HepG2 (cell line): ENCODE measurements around the gene MYH15. TPM values are rescaled to one million over a fixed set of nuclear protein-coding genes. Genes with fewer than 3 reads are reported as not detected.

ENCODE experiments used
- ATAC-seq: fragments of 200-7000 bp; cut with Tn5 transposase; 3 replicates; pipeline ENCODE4 v1.9.1; 2020; ENCODE audit warnings: mild to moderate bottlenecking, moderate library complexity
- BruUV-seq: library from RNA; stranded (reverse); fragments of 400-500 nt; replicated peaks from 2 replicates; lab custom pipeline; 2021; lab: Mats Ljungman, UMichigan
- CTCF ChIA-PET: fragments of 300-600 bp; formaldehyde crosslinking; extraction: SDS; loops from one replicate; lab custom pipeline; 2021; ENCODE audit warnings: low total read pairs, inconsistent platforms, low intra/inter-chr PET ratio; lab: Yijun Ruan, JAX
- POLR2A ChIA-PET: fragments of 350-600 bp; sonication (Branson Sonifier 250); formaldehyde crosslinking; loops from one replicate; lab custom pipeline; 2020; ENCODE audit warnings: antibody characterized with exemption, inconsistent platforms; lab: Yijun Ruan, JAX
- DNase-seq: peaks from one replicate; pipeline ENCODE4 v3.0.0-alpha.2; 2015; ENCODE audit warnings: low spot score
- FAIRE-seq: peaks from 3 replicates; lab custom pipeline; 2011; peaks lifted over from hg19 to GRCh38; lab: Jason Lieb, UNC
- H2AFZ ChIP-seq: one replicate; pipeline ENCODE4 v1.6.1; 2011; ENCODE audit warnings: low read length, inconsistent platforms
- H3K27ac ChIP-seq: fragments of 300-600 bp; 3 replicates; pipeline ENCODE4 v1.8.0; 2011; ENCODE audit warnings: mixed run types, mild to moderate bottlenecking, mixed read lengths, low read length, inconsistent platforms; ENCODE audit not compliant: insufficient read depth; ENCODE audit errors: extremely low read length
- H3K27me3 ChIP-seq, 2 experiments: fragments of 200-600 bp in 1 of 2; 2 replicates in 1 of 2; 3 replicates in 1 of 2; pipeline versions ENCODE4 v1.6.0 to v1.8.0; 2011; ENCODE audit warnings: low read length in 2 of 2, mild to moderate bottlenecking in 2 of 2, moderate library complexity in 2 of 2, inconsistent platforms in 1 of 2; ENCODE audit not compliant: insufficient read depth in 2 of 2, control insufficient read depth in 1 of 2
- H3K36me3 ChIP-seq, 2 experiments: fragments of 200-600 bp in 1 of 2; replicated peaks in 1 of 2; 2 replicates in 1 of 2; 3 replicates in 1 of 2; pipeline versions ENCODE4 v1.5.1 to v1.8.0; 2011; ENCODE audit warnings: low read length in 2 of 2, inconsistent platforms in 1 of 2; ENCODE audit not compliant: insufficient read depth in 2 of 2, control insufficient read depth in 1 of 2
- H3K4me1 ChIP-seq: 2 replicates; pipeline ENCODE4 v1.5.1; 2012; ENCODE audit warnings: low read length, inconsistent platforms; ENCODE audit not compliant: insufficient read depth
- H3K4me2 ChIP-seq: 2 replicates; pipeline ENCODE4 v1.6.0; 2011; ENCODE audit warnings: low read depth, low read length, inconsistent platforms
- H3K4me3 ChIP-seq, 3 experiments: fragments of 200-600 bp in 1 of 3; sonication (generic), shearing (Covaris generic) in 1 of 3; replicated peaks in 1 of 3; 2 replicates each; pipeline ENCODE4 v1.5.1; 2011 to 2016; ENCODE audit warnings: low read length in 3 of 3, inconsistent platforms in 2 of 3, low read depth in 2 of 3, mild to moderate bottlenecking in 2 of 3, control low read depth in 1 of 3, mixed read lengths in 1 of 3; ENCODE audit not compliant: insufficient read depth in 1 of 3
- H3K79me2 ChIP-seq: one replicate; pipeline ENCODE4 v1.6.1; 2011; ENCODE audit warnings: low read length, inconsistent platforms; ENCODE audit not compliant: insufficient read depth
- H3K9ac ChIP-seq: 2 replicates; pipeline ENCODE4 v1.6.0; 2011; ENCODE audit warnings: mild to moderate bottlenecking, low read depth, low read length, inconsistent platforms; ENCODE audit not compliant: insufficient read depth
- H3K9me3 ChIP-seq: 2 replicates; pipeline ENCODE4 v1.5.1; 2012; ENCODE audit warnings: mild to moderate bottlenecking, low read length
- H4K20me1 ChIP-seq: 2 replicates; pipeline ENCODE4 v1.6.0; 2011; ENCODE audit warnings: inconsistent platforms, mild to moderate bottlenecking, low read length, moderate library complexity; ENCODE audit not compliant: insufficient read depth
- ADNP ChIP-seq: sonication (generic); formaldehyde crosslinking; IDR thresholded peaks from 2 replicates; pipeline ENCODE4 v1.4.0; 2020; ENCODE audit warnings: missing genetic modification reagents
- EZH2 ChIP-seq: conservative IDR thresholded peaks from 2 replicates; pipeline ENCODE4 v1.6.1; 2012; ENCODE audit warnings: mild to moderate bottlenecking, low read depth, low read length, moderate library complexity
- HNRNPUL1 ChIP-seq: fragments of 200-400 bp; formaldehyde crosslinking; IDR thresholded peaks from 2 replicates; pipeline ENCODE4 v1.6.1; 2017; ENCODE audit warnings: low read depth, mild to moderate bottlenecking, low read length, moderate library complexity
- HOXA3 ChIP-seq: sonication (generic); formaldehyde crosslinking; IDR thresholded peaks from 2 replicates; pipeline ENCODE4 v1.5.0; 2020; ENCODE audit warnings: missing genetic modification reagents
- MTF2 ChIP-seq: sonication (generic); formaldehyde crosslinking; IDR thresholded peaks from 2 replicates; pipeline ENCODE4 v1.5.0; 2020; ENCODE audit warnings: missing genetic modification reagents, borderline replicate concordance
- RBFOX2 ChIP-seq: fragments of 200-400 bp; formaldehyde crosslinking; IDR thresholded peaks from 2 replicates; pipeline ENCODE4 v1.6.1; 2017; ENCODE audit warnings: low read depth, mild to moderate bottlenecking, low read length
- ZBTB7A ChIP-seq: sonication (generic); formaldehyde crosslinking; IDR thresholded peaks from 2 replicates; pipeline ENCODE4 v1.8.0; 2022; ENCODE audit warnings: mild to moderate bottlenecking, missing genetic modification reagents
- ZFYVE20 ChIP-seq: sonication (generic); formaldehyde crosslinking; IDR thresholded peaks from 2 replicates; pipeline ENCODE4 v1.8.0; 2023; ENCODE audit warnings: low read depth, mild to moderate bottlenecking, moderate library complexity, missing genetic modification reagents, borderline replicate concordance
- ZNF101 ChIP-seq: sonication (generic); formaldehyde crosslinking; IDR thresholded peaks from 2 replicates; pipeline ENCODE4 v1.4.0; 2020; ENCODE audit warnings: mild to moderate bottlenecking, low read depth, missing genetic modification reagents, borderline replicate concordance
- ZNF232 ChIP-seq: sonication (generic); formaldehyde crosslinking; IDR thresholded peaks from 2 replicates; pipeline ENCODE4 v1.4.0; 2020; ENCODE audit warnings: missing genetic modification reagents, borderline replicate concordance
- ZNF30 ChIP-seq: sonication (generic); formaldehyde crosslinking; IDR thresholded peaks from 2 replicates; pipeline ENCODE4 v1.5.0; 2020; ENCODE audit warnings: mild to moderate bottlenecking, missing genetic modification reagents
- ZNF468 ChIP-seq: sonication (generic); formaldehyde crosslinking; IDR thresholded peaks from 2 replicates; pipeline ENCODE4 v1.8.0; 2022; ENCODE audit warnings: mild to moderate bottlenecking, moderate library complexity, missing genetic modification reagents
- ZNF572 ChIP-seq: sonication (generic); formaldehyde crosslinking; IDR thresholded peaks from 2 replicates; pipeline ENCODE4 v1.5.1; 2020; ENCODE audit warnings: mild to moderate bottlenecking, missing genetic modification reagents
- ZSCAN21 ChIP-seq: sonication (generic); formaldehyde crosslinking; IDR thresholded peaks from 2 replicates; pipeline ENCODE4 v1.8.0; 2022; ENCODE audit warnings: mild to moderate bottlenecking, missing genetic modification reagents, moderate library complexity, borderline replicate concordance
- WGBS: methylation state at CpG from one replicate; pipeline ENCODE4 v1.1.6; 2017; ENCODE audit warnings: low lambda C conversion rate; 5-methylcytosine and 5-hydroxymethylcytosine counted together
- in situ Hi-C: cut with HindIII; loops from 2 replicates; pipeline ENCODE4 v1.10.0; 2017; ENCODE audit warnings: low pct_unique_long_range_greater_than_20kb; ENCODE audit not compliant: extremely low pct_ligation_motif_present
- intact Hi-C: fragments of 100-400 bp; cut with micrococcal nuclease; formaldehyde crosslinking; loops from one replicate; pipeline ENCODE4 v1.10.0; 2022; ENCODE audit not compliant: unreplicated experiment
- polyA plus RNA-seq, 8 experiments: library from polyadenylated mRNA; depleted of rRNA in 3 of 8; stranded (reverse) in 7 of 8; unstranded in 1 of 8; fragments of >200 nt; fragmentation: Illumina TruSeq in 4 of 8; extraction: Trizol in 4 of 8; gene quantifications; 2 replicates each; pipeline versions ENCODE4 v1.2.1 to v1.2.3, GENCODE V29; 2011 to 2016; ENCODE audit warnings: low read depth in 4 of 8, missing spikeins in 1 of 8, mixed read lengths in 1 of 8; ENCODE audit not compliant: insufficient read depth in 1 of 8
- total RNA-seq, 5 experiments: library from RNA; depleted of rRNA; stranded (reverse); fragments of >200 nt; fragmentation: Illumina TruSeq; extraction: Trizol; gene quantifications; 2 replicates each; pipeline ENCODE4 v1.2.3, GENCODE V29; 2016; ENCODE audit warnings: low read depth in 1 of 5

MYH15 gene
- total and polyA plus RNA-seq, 2 of the 13 experiments (the other 11 are each of a cell fraction or from before 2014, with no cell fraction given) = 0.03 to 0.09 TPM

- in situ Hi-C loops = loop anchor here (5.0 to 10.0 kb wide), 2 partner anchors 254 to 471 kb away; no protein-coding TSS in a partner anchor
- ChIA-PET POLR2A (no interaction called here), CTCF (interaction anchor here (1.9 kb wide), 1 partner anchor 253 kb away, joined by 14 read pairs; no protein-coding TSS in a partner anchor)
- intact Hi-C loops = loop anchor here (1.0 to 5.0 kb wide), 3 partner anchors 253 to 1171 kb away; no protein-coding TSS in a partner anchor
- H3K4me1 ChIP-seq = peaks cover 8% of the 10 kb centered on the region
- peaks cover 0 to 4% of the 10 kb centered on the region in 2 experiments; a peak in 2 of 5 replicates for H3K27me3 ChIP-seq
- H2AFZ ChIP-seq = no peak overlapping the region
- WGBS = 24% methylated on average over 3 of the region's 3 CpGs
- TF ChIP-seq ZSCAN21 (CRISPR knock-in tag) (no peak), HNRNPUL1 (no peak), ZFYVE20 (no peak), ZNF101 (CRISPR knock-in tag) (no peak), MTF2 (no peak), HOXA3 (no peak), ZNF30 (CRISPR knock-in tag) (no peak), ZNF232 (no peak), ZNF468 (CRISPR knock-in tag) (no peak)
- FAIRE-seq = no peak
- H4K20me1 ChIP-seq = no peaks in the 10 kb centered on the region
- H3K4me3 ChIP-seq = no peak overlapping the region
- no peaks in the 10 kb centered on the region for H3K79me2 ChIP-seq
- H3K36me3 ChIP-seq = no peaks in the 10 kb centered on the region
- H3K9me3 ChIP-seq = no peaks in the 10 kb centered on the region
- H3K27ac ChIP-seq = no peak overlapping the region
- H3K4me2 ChIP-seq = no peak overlapping the region
- DNase-seq = no peak
- ATAC-seq = peak; percentile 29
- H3K9ac ChIP-seq = no peak overlapping the region
- BruUV-seq = no TSS peak
Measured at GRCh38 chr3:108406063-108406660, 104.2 kb downstream of the MYH15 start.

- POLR2A ChIA-PET = no interaction called here
- 9% methylated on average over 2 of the region's 2 CpGs for WGBS
- CTCF ChIA-PET = no interaction called here
Measured at GRCh38 chr3:108404368-108404767, 106.0 kb downstream of the MYH15 start.

More at GRCh38 chr3:108404368-108404767, 106.0 kb downstream of the MYH15 start:
- H3K9ac ChIP-seq = no peak overlapping the region
- no peak overlapping the region for H3K4me2 ChIP-seq
- in situ Hi-C loops = loop anchor here (10.0 kb wide), 1 partner anchor 470 kb away; no protein-coding TSS in a partner anchor
- no peak overlapping the region for H2AFZ ChIP-seq
- no peaks in the 10 kb centered on the region for H3K9me3 ChIP-seq
- no peaks in the 10 kb centered on the region; a peak in 1 of 5 replicates for H3K27me3 ChIP-seq
- no peak for FAIRE-seq
- peaks cover 8% of the 10 kb centered on the region for H3K4me1 ChIP-seq
- ATAC-seq = no peak
- no TSS peak for BruUV-seq
- TF ChIP-seq ZBTB7A (no peak), RBFOX2 (no peak), EZH2 (no peak), ADNP (CRISPR knock-in tag) (no peak), ZNF572 (CRISPR knock-in tag) (no peak)
- TF ChIP-seq, all 625 proteins: peak for 0
- Histone ChIP-seq H3K36me3 (no peaks in the 10 kb centered on the region), H3K4me3 (no peak overlapping the region), H3K79me2 (no peaks in the 10 kb centered on the region), H3K27ac (no peak overlapping the region), H4K20me1 (no peaks in the 10 kb centered on the region)
- no peak for DNase-seq
- intact Hi-C loops = no loop called here
